Chondrocyte (in vitro differentiated cells): Measurements from ENCODE around the gene MPC2. TPM values are rescaled to one million over a fixed set of nuclear protein-coding genes. Genes with fewer than 3 reads are reported as not detected.

ENCODE experiments used
- DNase-seq: peaks from one replicate; pipeline ENCODE4 v3.0.0; 2021; ENCODE audit warnings: mixed read lengths, low spot score
- H3K27ac Mint-ChIP-seq: one replicate; pipeline ENCODE4 v1.8.0; 2021; ENCODE audit warnings: mild to moderate bottlenecking, moderate library complexity, mixed read lengths; ENCODE audit not compliant: unreplicated experiment
- H3K27me3 Mint-ChIP-seq: 2 replicates; pipeline ENCODE4 v1.8.0; 2021; ENCODE audit warnings: low read depth, mixed read lengths
- H3K36me3 Mint-ChIP-seq: 2 replicates; pipeline ENCODE4 v1.8.0; 2021; ENCODE audit warnings: low read depth, mixed read lengths
- H3K4me1 Mint-ChIP-seq: 2 replicates; pipeline ENCODE4 v1.8.0; 2021; ENCODE audit warnings: low read depth, mild to moderate bottlenecking, mixed read lengths
- H3K4me3 Mint-ChIP-seq: one replicate; pipeline ENCODE4 v1.8.0; 2021; ENCODE audit warnings: mild to moderate bottlenecking, moderate library complexity, mixed read lengths; ENCODE audit not compliant: unreplicated experiment
- H3K9me3 Mint-ChIP-seq: 2 replicates; pipeline ENCODE4 v1.8.0; 2021; ENCODE audit warnings: low read depth, mixed read lengths
- total RNA-seq: library from RNA; stranded (reverse); gene quantifications from 3 replicates; pipeline ENCODE4 v1.2.1, GENCODE V29; 2021
- TF ChIP-seq, protein P1 (sequence below): fragments of 200-600 bp; sonication (generic); IDR thresholded peaks from 2 replicates; pipeline ENCODE4 v1.5.0; 2021; ENCODE audit warnings: antibody characterized with exemption, mild to moderate bottlenecking, moderate library complexity

The MPC2 gene
- total RNA-seq, 1 donor from 2014 or later = 50.4 TPM

- TF ChIP-seq, protein P1, sequence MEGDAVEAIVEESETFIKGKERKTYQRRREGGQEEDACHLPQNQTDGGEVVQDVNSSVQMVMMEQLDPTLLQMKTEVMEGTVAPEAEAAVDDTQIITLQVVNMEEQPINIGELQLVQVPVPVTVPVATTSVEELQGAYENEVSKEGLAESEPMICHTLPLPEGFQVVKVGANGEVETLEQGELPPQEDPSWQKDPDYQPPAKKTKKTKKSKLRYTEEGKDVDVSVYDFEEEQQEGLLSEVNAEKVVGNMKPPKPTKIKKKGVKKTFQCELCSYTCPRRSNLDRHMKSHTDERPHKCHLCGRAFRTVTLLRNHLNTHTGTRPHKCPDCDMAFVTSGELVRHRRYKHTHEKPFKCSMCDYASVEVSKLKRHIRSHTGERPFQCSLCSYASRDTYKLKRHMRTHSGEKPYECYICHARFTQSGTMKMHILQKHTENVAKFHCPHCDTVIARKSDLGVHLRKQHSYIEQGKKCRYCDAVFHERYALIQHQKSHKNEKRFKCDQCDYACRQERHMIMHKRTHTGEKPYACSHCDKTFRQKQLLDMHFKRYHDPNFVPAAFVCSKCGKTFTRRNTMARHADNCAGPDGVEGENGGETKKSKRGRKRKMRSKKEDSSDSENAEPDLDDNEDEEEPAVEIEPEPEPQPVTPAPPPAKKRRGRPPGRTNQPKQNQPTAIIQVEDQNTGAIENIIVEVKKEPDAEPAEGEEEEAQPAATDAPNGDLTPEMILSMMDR = no peak
- Mint-ChIP-seq H3K4me1 (peaks cover 35% of the 10 kb centered on the region), H3K9me3 (no peaks in the 10 kb centered on the region), H3K36me3 (peaks cover 6% of the 10 kb centered on the region), H3K27ac (no peak overlapping the region), H3K4me3 (no peak overlapping the region), H3K27me3 (no peaks in the 10 kb centered on the region)
- DNase-seq = no peak
These were observed 13.4 kb downstream of the MPC2 start for GRCh38 chr1:167923324-167924056.

- H3K9me3 Mint-ChIP-seq = no peaks in the 10 kb centered on the region
- H3K4me3 Mint-ChIP-seq = no peak overlapping the region
- TF ChIP-seq, protein P1 = no peak
- DNase-seq = no peak
- peaks cover 8% of the 10 kb centered on the region for H3K36me3 Mint-ChIP-seq
- H3K27ac Mint-ChIP-seq = peak overlapping the region; percentile 52
- no peaks in the 10 kb centered on the region for H3K27me3 Mint-ChIP-seq
- peaks cover 33% of the 10 kb centered on the region for H3K4me1 Mint-ChIP-seq
These were observed 14.2 kb downstream of the MPC2 start for GRCh38 chr1:167922611-167923074.

GRCh38 chr1:167922023-167922422 is 14.8 kb downstream of the MPC2 start:
- DNase-seq = no peak
- TF ChIP-seq, protein P1 = no peak
- H3K9me3 Mint-ChIP-seq = no peaks in the 10 kb centered on the region
- H3K27me3 Mint-ChIP-seq = no peaks in the 10 kb centered on the region
- H3K4me3 Mint-ChIP-seq = no peak overlapping the region
- H3K27ac Mint-ChIP-seq = peak overlapping the region; percentile 66
- peaks cover 9% of the 10 kb centered on the region for H3K36me3 Mint-ChIP-seq
- peaks cover 27% of the 10 kb centered on the region for H3K4me1 Mint-ChIP-seq

DNA sequence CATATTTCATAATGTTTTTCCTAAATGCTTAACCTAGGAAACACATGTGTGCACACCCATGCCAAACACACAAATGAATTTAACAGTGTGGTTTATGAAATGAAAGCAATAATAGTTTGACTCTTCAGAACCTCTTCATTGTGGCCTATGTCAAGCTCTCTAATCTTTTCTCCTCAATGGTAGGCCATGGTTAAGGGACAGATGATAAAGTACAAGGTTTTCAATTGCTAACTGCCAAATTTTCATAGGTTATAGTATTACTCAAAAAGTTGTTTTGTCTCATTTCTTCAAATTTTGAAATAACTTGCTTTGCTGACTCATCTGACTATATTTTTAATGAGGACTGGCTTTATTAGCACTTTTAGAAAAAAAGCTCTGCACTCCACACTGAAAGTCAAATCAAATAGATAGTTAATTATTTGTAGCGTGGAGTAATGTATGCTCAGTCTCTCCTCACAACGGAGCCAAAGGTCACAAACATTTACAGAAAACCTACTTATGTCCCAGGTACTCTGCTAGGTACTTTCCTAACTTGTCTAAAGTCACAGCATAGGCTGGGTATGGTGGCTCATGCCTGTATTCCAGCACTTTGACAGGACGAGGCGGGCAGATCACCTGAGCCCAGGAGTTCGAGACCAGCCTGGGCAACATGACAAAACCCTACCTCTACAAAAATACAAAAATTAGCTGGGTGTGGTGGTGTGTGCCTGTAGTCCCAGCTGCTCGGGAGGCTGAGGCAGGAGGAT is 19.9 kb downstream of the MPC2 start:
- no peak overlapping the region for H3K27ac Mint-ChIP-seq
- TF ChIP-seq, protein P1 = no peak
- DNase-seq = no peak
- H3K36me3 Mint-ChIP-seq = peaks cover 13% of the 10 kb centered on the region
- peaks cover 6% of the 10 kb centered on the region for H3K4me1 Mint-ChIP-seq
- H3K27me3 Mint-ChIP-seq = no peaks in the 10 kb centered on the region
- H3K9me3 Mint-ChIP-seq = no peaks in the 10 kb centered on the region
- H3K4me3 Mint-ChIP-seq = no peak overlapping the region

DNA sequence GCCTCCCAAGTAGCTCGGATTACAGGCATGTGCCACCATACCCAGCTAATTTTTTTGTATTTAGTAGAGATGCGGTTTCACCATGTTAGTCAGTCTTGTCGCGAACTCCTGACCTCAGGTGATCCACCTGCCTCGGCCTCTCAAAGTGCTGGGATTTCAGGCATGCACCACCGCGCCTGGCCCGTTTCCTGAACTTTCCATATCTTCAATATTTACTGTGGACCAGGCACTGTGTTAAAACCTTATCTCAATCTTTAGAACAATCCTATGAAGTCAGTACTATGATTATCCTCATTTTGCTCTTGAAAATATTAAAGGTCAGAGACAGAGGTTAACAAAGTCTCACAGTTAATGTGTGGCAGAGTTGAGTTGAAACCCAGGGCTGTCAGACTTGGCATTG is 21.3 kb downstream of the MPC2 start:
- Mint-ChIP-seq H3K4me1 (peaks cover 16% of the 10 kb centered on the region), H3K36me3 (peaks cover 13% of the 10 kb centered on the region), H3K27me3 (no peaks in the 10 kb centered on the region), H3K4me3 (no peak overlapping the region), H3K27ac (no peak overlapping the region), H3K9me3 (no peaks in the 10 kb centered on the region)
- TF ChIP-seq, protein P1 = no peak
- no peak for DNase-seq
